Parathyroid adenoma (tissue), 2 donors: ENCODE measurements around the gene METTL15.

ENCODE experiments used
- H2AFZ ChIP-seq: fragments of 300-600 bp; sonication (generic); one replicate; pipeline ENCODE4 v1.7.0; 2017; ENCODE audit warnings: antibody characterized with exemption, mild to moderate bottlenecking
- H3K27ac ChIP-seq: fragments of 300-600 bp; sonication (generic); one replicate; pipeline ENCODE4 v1.7.0; 2017
- H3K27me3 ChIP-seq: fragments of 300-600 bp; sonication (generic); one replicate; pipeline ENCODE4 v1.7.0; 2017; ENCODE audit warnings: low read length; ENCODE audit not compliant: control insufficient read depth, insufficient read depth
- H3K36me3 ChIP-seq: fragments of 300-600 bp; sonication (generic); one replicate; pipeline ENCODE4 v1.7.0; 2017; ENCODE audit warnings: low read length; ENCODE audit not compliant: control insufficient read depth, insufficient read depth
- H3K4me1 ChIP-seq: fragments of 300-600 bp; sonication (generic); one replicate; pipeline ENCODE4 v1.7.0; 2017; ENCODE audit warnings: control low read depth
- H3K4me2 ChIP-seq: fragments of 300-600 bp; sonication (generic); one replicate; pipeline ENCODE4 v1.7.0; 2017; ENCODE audit warnings: low read length
- H3K4me3 ChIP-seq: fragments of 300-600 bp; sonication (generic); one replicate; pipeline ENCODE4 v1.7.0; 2017; ENCODE audit warnings: low read depth, low read length
- H3K79me2 ChIP-seq: fragments of 300-600 bp; sonication (generic); one replicate; pipeline ENCODE4 v1.7.0; 2017; ENCODE audit warnings: control low read depth
- H3K9ac ChIP-seq: fragments of 300-600 bp; sonication (generic); one replicate; pipeline ENCODE4 v1.7.0; 2017; ENCODE audit warnings: mild to moderate bottlenecking
- H3K9me3 ChIP-seq: fragments of 300-600 bp; sonication (generic); one replicate; pipeline ENCODE4 v1.7.0; 2017; ENCODE audit warnings: low read length; ENCODE audit not compliant: control insufficient read depth
- CTCF ChIP-seq: fragments of 300-600 bp; sonication (generic); IDR thresholded peaks from one replicate; pipeline ENCODE4 v1.7.0; 2017; ENCODE audit warnings: antibody characterized with exemption, mild to moderate bottlenecking
- donor health status: primary hyperparathyroidism.

METTL15 gene

GRCh38 chr11:28243061-28243460 is 134.9 kb downstream of the METTL15 start:
- no peak overlapping the region for H3K4me2 ChIP-seq
- no peak overlapping the region for H2AFZ ChIP-seq
- H3K9me3 ChIP-seq, result no peaks in the 10 kb centered on the region
- no peak overlapping the region for H3K27ac ChIP-seq
- H3K36me3 ChIP-seq, result no peaks in the 10 kb centered on the region
- H3K9ac ChIP-seq, result no peak overlapping the region
- H3K4me3 ChIP-seq, result no peak overlapping the region
- H3K27me3 ChIP-seq, result no peaks in the 10 kb centered on the region
- H3K79me2 ChIP-seq, result no peaks in the 10 kb centered on the region
- no peak for TF ChIP-seq CTCF
- no peaks in the 10 kb centered on the region for H3K4me1 ChIP-seq

GRCh38 chr11:28243581-28243980 is 135.4 kb downstream of the METTL15 start:
- no peaks in the 10 kb centered on the region for H3K27me3 ChIP-seq
- TF ChIP-seq CTCF, result no peak
- H3K9ac ChIP-seq, result no peak overlapping the region
- H3K9me3 ChIP-seq, result no peaks in the 10 kb centered on the region
- no peaks in the 10 kb centered on the region for H3K4me1 ChIP-seq
- H3K36me3 ChIP-seq, result no peaks in the 10 kb centered on the region
- no peak overlapping the region for H2AFZ ChIP-seq
- H3K79me2 ChIP-seq, result no peaks in the 10 kb centered on the region
- no peak overlapping the region for H3K4me3 ChIP-seq
- no peak overlapping the region for H3K27ac ChIP-seq
- H3K4me2 ChIP-seq, result no peak overlapping the region

- Histone ChIP-seq H3K79me2 (no peaks in the 10 kb centered on the region), H3K4me3 (no peak overlapping the region), H3K27ac (no peak overlapping the region), H3K36me3 (no peaks in the 10 kb centered on the region), H3K4me2 (no peak overlapping the region), H3K9ac (no peak overlapping the region), H3K27me3 (no peaks in the 10 kb centered on the region), H2AFZ (no peak overlapping the region), H3K9me3 (no peaks in the 10 kb centered on the region), H3K4me1 (no peaks in the 10 kb centered on the region)
- no peak for TF ChIP-seq CTCF
Observed at GRCh38 chr11:28245131-28245530, 136.9 kb downstream of the METTL15 start.

- Histone ChIP-seq H3K4me2 (no peak overlapping the region), H3K27me3 (no peaks in the 10 kb centered on the region), H3K9ac (no peak overlapping the region), H2AFZ (no peak overlapping the region), H3K9me3 (no peaks in the 10 kb centered on the region), H3K36me3 (no peaks in the 10 kb centered on the region), H3K4me1 (no peaks in the 10 kb centered on the region), H3K27ac (no peak overlapping the region), H3K79me2 (no peaks in the 10 kb centered on the region), H3K4me3 (no peak overlapping the region)
- TF ChIP-seq CTCF, result no peak
Observed at GRCh38 chr11:28250192-28250591, 142.0 kb downstream of the METTL15 start.

GRCh38 chr11:28251257-28251656 is 143.1 kb downstream of the METTL15 start:
- Histone ChIP-seq H3K4me3 (no peak overlapping the region), H2AFZ (no peak overlapping the region), H3K4me2 (no peak overlapping the region), H3K27me3 (no peaks in the 10 kb centered on the region), H3K9me3 (no peaks in the 10 kb centered on the region), H3K27ac (no peak overlapping the region), H3K9ac (no peak overlapping the region), H3K79me2 (no peaks in the 10 kb centered on the region), H3K36me3 (no peaks in the 10 kb centered on the region), H3K4me1 (no peaks in the 10 kb centered on the region)
- TF ChIP-seq CTCF, result no peak
